Activated T-cell treated with anti-CD3 and anti-CD28 coated beads for 24 hours (primary cell): ENCODE data around the gene ATP5PD.

Source experiments
- DNase-seq: peaks from one replicate; pipeline ENCODE4 v3.0.0-alpha.2; 2020; ENCODE audit warnings: low read depth

Gene ATP5PD

DNA sequence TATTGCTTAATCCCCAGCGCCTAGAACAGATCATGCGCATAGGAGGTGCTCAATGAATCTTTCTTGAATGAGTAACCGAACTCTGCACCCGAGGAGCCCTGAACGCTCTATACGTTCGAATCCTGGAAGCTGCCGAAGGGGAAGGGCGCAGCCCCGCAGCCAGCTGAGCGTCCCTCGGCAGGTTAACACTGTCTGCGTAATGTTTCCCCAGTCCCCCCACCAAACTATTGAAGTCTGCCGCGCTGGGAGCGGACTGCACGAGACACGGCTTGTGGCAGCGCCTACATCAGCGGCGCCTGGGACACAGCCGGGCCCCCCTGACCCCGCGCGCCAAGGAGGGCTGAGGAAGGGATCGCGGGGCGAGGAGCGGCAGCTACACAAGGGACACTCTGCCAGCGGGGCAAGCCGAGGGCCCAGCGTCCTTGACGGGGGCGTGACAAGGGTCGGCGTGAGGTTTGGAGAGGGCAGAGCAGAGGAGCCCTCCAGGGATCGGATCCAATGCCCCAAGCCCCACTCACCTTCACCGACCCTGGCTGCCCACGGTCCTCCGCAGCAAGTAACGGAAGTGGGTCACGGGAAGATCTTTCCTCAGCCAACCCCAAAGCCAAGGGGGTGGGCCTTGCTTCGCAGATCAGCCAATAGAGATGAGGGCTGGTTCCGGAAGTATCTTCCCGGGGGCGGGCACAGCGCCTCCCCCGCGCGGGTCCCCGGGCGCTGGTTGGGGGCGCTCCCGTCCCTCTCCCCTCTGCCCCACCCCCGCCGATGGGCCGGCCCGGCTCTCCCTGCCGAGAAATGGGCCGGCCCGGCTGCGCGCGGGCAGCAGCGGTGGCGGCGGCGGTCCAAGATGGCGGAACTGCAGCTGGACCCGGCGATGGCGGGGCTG, at the start of gene ATP5PD, which contains the start of gene KCTD2:
Gene ATP5PD, minus strand, starts transcription at position 563 of the 883 bp plus-strand sequence. CDS start 4,319 bp downstream, outside the sequence.
Gene KCTD2, plus strand, starts transcription at position 819 of the 883 bp plus-strand sequence. Its CDS starts 26 bp downstream, at position 845.
- DNase-seq = peak; percentile 95

DNA sequence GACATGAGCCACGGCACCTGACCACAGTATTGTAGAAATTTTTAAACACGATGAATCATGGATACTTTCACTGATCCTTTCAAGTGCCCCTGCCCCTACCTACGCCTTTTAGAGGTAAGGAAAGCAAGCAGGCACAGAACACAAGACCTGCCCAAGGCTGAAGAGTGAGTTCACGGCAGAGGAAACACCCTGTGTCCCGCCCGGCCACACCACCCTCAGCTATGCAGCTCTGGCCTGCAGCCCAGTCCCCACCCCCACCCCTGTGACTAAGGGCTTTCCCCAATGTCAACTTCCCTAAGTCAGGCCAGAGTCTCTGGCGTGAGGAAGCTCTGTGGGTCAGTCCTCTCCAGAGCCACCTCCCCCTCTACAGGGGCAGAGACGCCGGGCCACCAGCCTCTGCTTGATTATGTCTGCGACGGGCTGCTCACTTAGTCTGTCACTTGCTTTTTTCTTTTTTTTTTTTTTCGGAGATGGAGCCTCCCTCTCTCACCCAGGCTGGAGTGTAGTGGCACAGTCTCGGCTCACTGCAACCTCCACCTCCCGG, 49.4 kb upstream of the ATP5PD start:
- no peak for DNase-seq

DNA sequence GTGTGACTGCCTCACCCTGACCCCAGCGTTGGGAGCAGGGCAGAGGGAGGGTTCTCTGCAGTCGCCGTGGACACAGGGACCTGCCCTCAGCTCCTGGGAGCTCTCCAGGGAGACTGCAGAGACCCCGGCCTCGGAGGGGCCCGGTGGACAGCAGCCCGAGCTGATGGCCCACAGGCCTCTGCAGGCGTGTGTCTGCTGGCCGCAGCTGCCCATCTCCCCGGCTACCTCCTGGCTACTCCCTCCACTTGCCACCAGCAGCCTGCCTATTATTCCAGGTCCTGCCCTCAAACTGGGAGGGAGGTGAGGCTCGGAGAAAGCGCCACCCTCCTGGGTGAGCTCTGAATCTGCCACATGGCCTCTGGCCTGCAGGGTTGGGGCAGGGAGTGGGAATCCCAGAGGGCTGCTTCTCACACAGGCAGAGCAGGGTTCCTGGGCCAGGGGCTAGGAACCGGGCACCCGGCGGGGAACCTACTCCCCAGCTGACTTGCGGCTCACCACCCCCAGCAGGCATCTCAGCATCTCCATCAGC, 48.2 kb upstream of the ATP5PD start:
- DNase-seq = no peak

DNA sequence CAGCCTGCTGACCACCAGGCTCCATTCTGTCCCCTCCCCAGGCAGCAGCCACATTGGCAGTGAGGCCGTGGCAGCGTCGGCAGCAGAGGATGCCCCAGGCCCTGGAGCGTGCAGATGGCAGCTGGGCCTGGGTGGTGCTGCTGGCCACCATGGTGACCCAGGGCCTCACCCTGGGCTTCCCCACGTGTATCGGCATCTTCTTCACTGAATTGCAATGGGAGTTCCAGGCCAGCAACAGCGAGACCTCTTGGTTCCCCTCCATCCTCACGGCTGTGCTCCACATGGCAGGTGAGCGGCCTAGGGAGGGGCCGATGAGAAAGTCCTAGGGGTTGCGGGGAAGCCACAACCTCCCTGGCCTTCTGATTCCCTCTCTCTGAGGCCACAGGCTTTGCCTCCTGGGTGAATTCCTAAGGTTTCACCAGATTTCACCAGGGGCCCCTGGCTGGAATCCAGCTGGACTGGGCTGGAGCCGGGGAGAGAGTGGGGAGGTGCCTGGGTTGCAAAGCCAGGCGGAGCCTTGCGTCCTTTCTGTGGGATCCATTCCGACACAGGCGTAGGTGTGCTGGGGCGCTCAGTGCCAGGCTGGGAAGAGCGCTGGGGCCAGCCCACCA, 46.9 kb upstream of the ATP5PD start:
- DNase-seq = no peak

DNA sequence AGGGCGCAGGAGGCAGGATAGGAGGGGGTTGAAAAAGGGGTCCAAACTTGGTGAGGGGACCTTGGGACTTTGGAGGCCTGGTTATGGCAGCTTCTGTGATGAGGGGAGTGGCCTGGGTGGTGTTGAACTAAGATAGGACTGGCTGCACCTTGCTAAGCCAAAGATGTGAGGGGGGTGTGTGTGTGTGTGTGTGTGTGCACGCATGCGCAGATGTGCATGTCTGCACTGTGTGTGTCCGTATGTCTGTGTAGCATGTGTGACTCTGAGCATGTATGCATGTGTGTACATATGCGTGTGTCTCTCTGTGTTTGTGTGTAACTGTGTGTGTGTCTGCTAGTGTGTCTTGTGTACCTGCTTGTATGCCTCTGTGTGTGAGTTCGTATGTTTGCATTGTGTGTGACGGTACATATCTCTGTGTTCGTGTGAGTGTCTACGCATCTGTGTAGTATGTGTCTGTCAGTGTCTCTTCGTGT, 45.1 kb upstream of the ATP5PD start:
- no peak for DNase-seq

DNA sequence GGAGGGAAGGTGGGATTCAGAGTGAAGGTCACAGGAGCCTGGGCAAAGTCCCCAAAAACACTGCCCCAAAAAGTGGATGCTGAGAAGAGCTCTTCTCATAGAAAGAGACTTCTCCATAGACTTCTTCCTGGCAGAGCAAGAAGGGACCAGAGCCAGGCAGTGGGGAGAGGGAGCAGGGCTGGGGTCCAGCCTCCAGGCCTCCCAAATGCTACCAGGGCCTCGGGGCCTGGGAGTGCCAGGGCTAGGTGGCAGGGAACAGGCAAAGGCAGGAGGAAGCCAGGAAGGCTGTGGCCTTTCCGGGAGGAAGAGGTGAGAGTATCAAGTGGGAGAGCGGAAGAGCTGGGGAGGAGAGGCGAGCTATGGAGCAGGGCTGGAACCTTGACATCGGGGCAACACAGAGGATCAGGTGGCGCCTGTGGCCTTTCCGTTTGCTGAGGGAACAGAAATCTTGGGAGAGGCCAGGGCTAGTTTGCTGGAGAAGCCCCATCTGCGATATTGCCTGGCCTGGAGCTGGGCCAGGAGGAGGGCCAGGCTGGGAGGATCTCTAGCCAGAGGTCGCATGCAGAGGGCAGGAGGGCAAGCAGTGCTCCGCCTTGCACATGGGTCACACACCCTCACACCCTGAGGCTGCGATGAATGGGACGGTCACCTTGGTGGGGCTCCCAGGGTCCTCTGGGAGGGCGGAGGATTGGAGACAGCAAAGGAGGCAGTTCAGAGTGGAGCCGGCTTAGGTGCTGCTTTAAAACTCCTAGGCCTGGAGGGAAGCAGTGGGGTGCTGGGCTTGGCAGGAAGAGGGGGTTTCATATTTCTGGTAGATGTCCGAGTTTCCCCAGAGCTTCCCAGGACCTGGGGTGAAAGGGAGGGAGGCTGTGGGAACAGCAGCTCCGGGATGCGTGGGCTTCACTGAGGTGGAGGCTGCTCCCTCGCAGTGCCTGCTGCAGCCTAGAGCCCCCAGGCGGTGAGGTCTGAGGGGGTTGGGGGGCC, 44.4 kb upstream of the ATP5PD start:
- no peak for DNase-seq

DNA sequence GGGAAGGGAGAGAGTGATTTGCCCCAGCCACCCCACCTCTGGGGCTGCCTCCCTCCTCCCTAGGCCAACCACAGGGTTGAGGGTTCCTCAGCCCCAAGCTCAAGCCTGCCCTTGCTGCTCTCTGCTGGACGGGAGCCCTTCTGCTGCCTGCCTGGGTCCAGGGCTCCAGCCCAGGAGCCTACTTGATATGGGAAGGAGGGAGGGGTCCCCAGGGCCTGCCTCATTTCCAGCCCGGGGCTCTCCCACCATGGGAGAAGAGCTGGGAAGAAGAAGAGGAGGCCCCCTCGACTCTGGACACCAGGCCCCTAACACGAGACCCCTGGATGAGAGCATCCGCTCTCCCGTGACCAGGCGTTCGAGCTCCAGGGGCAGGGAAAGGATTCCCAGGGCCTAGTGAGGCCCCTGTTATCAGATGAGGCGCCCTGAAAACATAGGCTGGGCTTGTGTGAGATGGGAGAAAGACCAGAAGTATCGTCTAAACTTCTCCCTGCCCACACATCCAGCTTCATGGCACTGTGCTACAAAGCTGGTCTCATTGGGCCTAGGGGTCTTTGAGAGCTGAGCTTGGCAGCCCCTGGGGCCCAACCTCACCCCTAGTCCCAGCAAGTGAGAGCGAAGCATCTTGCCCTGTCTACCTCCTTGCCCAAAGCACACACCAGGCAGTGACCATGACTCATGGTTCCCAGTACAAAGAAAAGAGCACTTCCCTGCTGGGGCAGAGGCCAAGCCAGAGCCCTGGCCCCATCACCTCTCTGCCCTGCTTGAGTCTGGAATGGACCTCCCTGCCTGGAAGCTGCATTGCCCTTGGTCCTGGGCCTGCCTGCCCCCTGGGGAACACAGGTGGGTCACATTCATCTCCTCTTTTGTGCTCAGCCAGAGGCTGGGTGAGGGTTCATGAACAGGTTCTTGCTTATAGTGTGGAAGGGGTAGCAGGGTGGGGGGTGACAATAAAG, 42.0 kb upstream of the ATP5PD start:
- DNase-seq = no peak

DNA sequence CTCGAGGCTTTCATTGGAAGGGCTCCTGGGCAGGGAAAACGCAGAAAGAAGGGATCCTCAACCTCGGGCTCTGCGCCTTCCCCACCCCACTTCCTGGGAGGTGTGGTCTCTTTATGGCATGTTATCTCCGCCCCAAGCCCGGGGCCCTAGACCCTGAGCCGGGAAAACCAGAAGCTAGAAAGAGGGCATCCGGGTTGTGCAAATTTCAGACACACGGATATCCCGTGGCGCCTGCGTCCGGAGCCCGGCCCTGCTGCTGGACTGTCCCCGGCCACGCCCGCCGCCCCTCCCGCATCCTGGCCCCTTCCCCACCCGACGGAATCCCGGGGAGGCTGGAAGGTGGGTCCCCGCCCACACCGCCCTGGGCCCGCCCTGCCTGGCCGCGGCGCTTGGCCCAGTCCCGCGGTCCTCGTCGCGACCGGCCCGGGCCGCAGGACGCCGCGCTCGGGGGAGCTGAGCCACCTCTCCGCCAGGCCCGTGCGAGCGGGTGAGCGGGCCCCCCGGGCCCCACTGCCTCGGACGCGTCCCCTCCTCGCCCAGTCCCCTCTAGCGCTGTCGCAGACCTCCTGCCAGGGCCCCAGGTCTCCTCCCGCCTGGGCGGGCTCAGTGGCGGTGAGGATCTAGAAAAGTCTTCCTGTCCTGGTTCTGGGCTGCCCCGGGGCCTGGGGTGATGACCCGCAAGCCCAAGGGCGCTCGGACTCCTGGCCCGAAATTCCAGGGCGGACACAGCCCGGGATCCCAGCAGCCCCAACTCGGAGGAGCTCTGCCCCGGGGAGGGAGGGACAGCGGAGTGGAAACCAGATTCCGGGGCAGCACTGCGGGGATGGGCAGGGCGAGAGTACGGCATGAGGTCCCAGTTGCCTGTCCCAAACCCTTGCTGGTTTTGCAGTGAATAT, 41.0 kb upstream of the ATP5PD start, which contains the start of gene SLC16A5:
Gene SLC16A5, plus strand, starts transcription at position 397 of the 896 bp plus-strand sequence. CDS start 5,683 bp downstream, outside the sequence.
- no peak for DNase-seq

DNA sequence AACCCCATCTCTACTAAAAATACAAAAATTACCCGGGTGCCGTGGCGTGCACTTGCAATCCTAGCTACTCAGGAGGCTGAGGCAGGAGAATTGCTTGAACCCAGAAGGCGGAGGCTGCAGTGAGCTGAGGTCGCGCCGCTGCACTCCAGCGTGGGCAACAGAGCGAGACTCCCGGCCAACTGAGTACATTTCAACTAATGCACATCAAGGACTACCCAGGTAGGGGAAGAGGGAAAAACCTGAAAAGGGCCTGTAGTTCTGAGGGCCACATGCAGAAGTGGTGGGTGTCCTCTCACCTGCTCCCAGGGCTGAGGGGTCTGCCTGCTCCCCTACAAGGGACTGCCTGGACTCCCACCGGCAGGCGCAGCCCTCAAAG, 40.4 kb upstream of the ATP5PD start:
- no peak for DNase-seq

DNA sequence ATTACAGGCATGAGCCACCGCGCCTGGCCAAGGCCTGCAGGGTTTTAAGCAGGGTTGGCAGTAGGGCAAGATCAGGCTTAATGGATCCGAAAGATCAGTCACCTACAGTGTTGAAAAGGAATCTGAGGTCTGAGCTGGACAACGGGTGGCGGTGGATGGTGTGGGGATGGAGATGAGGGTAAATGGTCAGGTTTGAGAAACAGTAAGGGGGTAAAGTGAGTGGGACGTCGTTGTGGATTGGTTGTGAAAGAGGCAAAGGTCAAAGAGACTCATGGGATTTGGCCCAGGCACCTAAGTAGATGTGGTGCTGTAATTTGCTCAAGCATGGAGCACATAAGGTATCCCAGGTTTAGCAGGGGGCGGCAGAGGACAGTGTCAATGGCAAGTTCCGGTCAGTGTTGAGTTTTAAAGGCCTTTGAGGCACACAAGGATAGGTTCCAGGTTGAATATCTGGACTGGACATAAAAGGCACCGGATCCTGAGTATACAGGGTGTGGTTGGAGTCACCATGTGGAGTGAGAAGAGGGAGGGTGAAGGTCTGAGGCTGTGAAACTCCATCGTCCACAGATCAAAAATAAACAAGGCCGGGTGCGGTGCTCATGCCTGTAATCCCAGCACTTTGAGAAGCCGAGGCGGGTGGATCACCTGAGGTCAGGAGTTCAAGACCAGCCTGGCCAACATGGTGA, 39.9 kb upstream of the ATP5PD start:
- DNase-seq = no peak

DNA sequence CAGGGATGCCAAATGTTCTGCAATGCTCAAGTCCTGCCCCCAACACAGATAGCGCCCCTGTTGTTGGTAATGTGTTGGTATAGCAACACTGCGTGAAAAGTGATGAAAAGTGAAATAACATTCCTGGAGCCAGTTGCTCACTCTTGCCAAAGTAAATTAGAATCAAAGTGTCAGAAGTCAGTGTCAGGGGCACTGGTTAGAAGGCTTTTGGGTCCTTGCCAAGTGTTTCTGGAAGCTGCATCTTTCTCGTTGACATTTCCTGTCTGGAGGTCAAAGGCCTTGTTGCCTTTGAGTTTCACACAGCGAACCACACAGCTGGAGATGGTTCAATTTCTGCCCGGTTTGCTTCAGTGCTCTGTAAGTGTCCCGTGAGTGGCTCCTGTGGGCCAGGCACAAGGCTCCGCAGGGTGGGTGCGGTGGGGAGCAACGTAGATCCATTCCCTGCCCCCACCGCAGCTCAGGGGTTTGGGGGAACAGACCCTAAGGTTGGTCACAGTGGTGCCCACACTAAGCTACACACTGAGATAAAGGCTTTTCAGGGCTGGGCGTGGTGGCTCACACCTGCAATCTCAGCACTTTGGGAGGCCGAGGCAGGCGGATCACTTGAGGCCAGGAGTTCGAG, 37.4 kb upstream of the ATP5PD start:
- no peak for DNase-seq

DNA sequence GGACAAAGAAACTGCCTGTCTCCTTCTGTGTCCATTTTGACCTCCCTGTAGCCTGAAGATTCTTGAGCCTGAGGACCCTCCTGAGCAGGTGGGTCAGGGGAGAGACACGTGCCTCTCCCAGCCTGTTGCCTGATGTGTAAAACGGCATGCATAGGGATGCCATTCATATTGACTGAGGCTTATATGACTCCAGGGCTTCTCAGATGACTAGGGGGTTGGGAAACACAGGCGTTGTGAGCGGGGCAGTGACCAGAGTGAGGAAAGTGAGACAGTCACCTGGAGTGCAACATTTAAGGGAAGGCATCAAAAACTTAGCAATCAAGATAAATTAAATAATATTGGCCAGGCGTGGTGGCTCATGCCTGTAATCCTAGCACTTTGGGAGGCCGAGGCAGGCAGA, 35.9 kb upstream of the ATP5PD start:
- DNase-seq = no peak

DNA sequence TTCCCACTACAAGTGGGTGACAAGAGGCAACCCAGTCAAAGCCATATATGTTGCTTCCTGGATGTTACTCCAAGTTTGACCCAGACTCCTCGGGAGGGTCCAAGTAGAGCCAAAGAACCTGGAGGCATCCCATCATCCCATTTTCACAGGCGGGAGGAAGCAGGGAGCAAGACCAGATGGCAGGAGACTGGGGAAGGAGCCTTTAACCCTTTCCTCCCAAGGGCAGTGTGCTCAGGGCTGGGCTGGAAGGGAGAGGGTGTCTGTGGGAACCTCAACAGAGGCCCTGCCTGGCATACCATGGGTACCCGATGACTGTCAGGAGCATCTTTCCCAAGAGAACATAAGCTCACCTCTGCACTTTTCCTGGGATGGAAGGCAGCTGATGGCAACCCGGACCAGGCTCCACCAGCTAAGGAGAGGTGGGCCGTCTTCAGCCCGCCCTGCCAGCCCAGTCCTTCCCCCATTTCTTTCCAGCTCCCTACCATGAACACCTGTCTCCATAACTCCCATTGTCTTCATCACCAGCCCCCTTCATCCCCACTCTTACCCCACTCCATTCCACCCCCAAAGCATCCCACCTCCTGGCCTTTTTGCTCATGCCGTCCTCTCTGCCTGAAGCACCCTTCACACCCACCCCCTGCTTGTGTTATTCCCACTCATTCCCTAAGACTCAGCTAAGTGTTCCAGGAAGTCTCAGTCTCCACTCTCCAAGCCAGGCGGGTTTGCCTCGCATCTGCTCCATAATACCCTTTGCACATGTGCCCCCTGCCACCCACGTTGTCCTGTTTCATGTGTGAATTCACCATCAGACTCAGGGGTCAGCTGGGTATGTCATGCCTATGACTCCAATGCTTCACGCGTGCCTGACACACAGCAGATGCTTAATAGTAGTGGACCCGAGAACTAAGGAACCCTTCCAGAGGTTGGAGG, 35.1 kb upstream of the ATP5PD start:
- DNase-seq = no peak

DNA sequence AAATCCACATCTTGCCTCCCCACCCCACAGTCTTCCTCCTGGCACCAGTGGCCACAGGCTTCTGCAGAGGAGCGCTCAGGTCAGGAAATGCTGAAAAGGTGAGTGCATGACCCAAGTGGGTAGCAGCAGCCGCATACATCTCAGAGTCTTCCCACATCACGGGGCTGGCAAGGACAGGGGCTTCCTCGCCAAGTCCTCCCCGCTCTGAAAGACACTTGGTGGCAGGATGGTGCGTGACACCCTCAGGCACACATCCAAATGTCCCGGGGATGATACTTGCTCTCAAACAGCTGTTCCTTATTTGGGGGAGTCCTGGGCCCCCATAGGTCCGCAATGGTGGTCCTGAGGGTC, 32.2 kb upstream of the ATP5PD start:
- DNase-seq = no peak

DNA sequence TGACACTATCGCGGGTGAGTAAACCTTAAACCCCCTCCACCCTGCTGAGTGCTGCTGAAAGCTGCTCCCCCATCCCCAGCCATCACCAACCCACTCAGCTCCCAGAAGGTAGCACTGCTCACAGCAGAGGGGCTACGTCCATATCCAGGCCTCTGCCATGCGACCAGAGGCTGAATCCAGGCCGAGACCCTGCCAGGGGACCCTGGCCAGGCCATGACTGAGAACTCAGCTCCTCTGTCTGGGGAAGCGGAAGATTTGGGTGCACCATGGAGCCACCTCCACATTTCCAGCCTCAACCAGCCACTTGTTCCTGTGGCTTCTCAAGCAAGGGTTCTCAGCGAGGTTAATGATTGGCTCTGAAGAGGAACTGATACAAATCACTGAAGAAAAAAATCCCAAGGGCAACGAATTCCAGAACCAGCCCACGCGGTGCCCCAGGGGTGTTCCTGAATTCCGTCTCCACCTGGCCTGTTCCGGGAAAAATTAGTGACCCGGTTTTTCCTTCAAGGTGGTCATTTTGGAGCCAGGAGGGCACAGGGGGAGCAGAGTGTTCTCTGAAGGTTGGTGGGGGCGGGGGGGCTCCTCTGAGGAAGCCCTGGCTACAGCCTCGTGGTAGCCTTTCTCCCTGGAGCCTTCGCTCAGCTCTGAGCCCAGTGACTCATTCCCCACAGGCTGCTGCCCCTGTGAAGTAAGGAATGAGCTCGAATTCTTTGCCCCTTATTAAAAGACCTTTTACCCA, 31.7 kb upstream of the ATP5PD start:
- DNase-seq = no peak
